Chondrocyte (in vitro differentiated cells): ENCODE data around the gene RMDN3. TPM values are rescaled to one million over a fixed set of nuclear protein-coding genes. Genes with fewer than 3 reads are reported as not detected.

Source experiments
- DNase-seq: peaks from one replicate; pipeline ENCODE4 v3.0.0; 2021; ENCODE audit warnings: mixed read lengths, low spot score
- H3K27ac Mint-ChIP-seq: one replicate; pipeline ENCODE4 v1.8.0; 2021; ENCODE audit warnings: mild to moderate bottlenecking, moderate library complexity, mixed read lengths; ENCODE audit not compliant: unreplicated experiment
- H3K27me3 Mint-ChIP-seq: 2 replicates; pipeline ENCODE4 v1.8.0; 2021; ENCODE audit warnings: low read depth, mixed read lengths
- H3K36me3 Mint-ChIP-seq: 2 replicates; pipeline ENCODE4 v1.8.0; 2021; ENCODE audit warnings: low read depth, mixed read lengths
- H3K4me1 Mint-ChIP-seq: 2 replicates; pipeline ENCODE4 v1.8.0; 2021; ENCODE audit warnings: low read depth, mild to moderate bottlenecking, mixed read lengths
- H3K4me3 Mint-ChIP-seq: one replicate; pipeline ENCODE4 v1.8.0; 2021; ENCODE audit warnings: mild to moderate bottlenecking, moderate library complexity, mixed read lengths; ENCODE audit not compliant: unreplicated experiment
- H3K9me3 Mint-ChIP-seq: 2 replicates; pipeline ENCODE4 v1.8.0; 2021; ENCODE audit warnings: low read depth, mixed read lengths
- total RNA-seq: library from RNA; stranded (reverse); gene quantifications from 3 replicates; pipeline ENCODE4 v1.2.1, GENCODE V29; 2021
- TF ChIP-seq, protein P1 (sequence below): fragments of 200-600 bp; sonication (generic); IDR thresholded peaks from 2 replicates; pipeline ENCODE4 v1.5.0; 2021; ENCODE audit warnings: antibody characterized with exemption, mild to moderate bottlenecking, moderate library complexity

Gene RMDN3
- total RNA-seq, 1 donor from 2014 or later = 30.1 TPM

DNA sequence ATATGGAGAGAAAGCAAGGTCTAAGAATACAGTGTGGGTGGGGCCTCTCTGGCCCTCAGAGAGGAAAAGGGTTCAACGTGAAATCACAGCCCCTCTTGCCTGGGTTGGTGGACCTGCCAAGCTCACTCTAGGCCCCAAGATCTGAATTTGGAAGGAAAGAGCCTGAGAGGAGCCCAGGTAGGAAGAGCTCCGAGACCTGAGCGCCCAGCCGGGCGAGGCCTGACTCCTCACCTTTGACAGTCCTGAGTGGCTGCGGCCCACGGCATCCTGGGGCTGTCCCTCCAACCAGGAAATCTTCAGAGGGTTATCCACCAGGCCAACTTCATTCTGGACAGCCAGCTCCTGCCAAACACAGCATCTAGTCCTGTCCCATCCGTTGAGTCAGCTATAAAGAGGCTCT, 18.4 kb upstream of the RMDN3 start:
- Mint-ChIP-seq H3K36me3 (peaks cover 17% of the 10 kb centered on the region), H3K4me3 (no peak overlapping the region), H3K9me3 (no peaks in the 10 kb centered on the region), H3K27ac (no peak overlapping the region), H3K4me1 (peaks cover 20% of the 10 kb centered on the region), H3K27me3 (no peaks in the 10 kb centered on the region)
- no peak for DNase-seq
- TF ChIP-seq, protein P1, sequence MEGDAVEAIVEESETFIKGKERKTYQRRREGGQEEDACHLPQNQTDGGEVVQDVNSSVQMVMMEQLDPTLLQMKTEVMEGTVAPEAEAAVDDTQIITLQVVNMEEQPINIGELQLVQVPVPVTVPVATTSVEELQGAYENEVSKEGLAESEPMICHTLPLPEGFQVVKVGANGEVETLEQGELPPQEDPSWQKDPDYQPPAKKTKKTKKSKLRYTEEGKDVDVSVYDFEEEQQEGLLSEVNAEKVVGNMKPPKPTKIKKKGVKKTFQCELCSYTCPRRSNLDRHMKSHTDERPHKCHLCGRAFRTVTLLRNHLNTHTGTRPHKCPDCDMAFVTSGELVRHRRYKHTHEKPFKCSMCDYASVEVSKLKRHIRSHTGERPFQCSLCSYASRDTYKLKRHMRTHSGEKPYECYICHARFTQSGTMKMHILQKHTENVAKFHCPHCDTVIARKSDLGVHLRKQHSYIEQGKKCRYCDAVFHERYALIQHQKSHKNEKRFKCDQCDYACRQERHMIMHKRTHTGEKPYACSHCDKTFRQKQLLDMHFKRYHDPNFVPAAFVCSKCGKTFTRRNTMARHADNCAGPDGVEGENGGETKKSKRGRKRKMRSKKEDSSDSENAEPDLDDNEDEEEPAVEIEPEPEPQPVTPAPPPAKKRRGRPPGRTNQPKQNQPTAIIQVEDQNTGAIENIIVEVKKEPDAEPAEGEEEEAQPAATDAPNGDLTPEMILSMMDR = no peak

DNA sequence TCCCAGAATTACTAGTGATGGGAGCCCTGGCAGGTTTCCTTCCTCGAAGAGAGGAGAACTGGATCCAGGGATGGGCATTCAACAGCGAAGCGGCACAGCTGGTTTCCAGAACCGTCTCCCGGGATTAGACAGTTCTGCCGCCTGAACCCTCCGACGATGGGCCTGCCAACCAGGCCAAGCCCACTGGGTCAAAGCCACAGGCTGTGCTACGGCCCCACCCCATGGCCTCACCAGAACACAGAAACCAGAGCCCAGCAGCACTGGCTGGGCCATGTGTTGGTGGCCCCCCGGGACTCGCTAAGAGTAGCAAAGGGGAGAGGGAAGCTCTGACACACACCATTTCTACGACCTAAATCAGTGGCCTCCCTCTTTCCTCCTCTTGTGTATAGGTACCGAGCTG, 17.0 kb upstream of the RMDN3 start:
- Mint-ChIP-seq H3K4me1 (peaks cover 19% of the 10 kb centered on the region), H3K27me3 (no peaks in the 10 kb centered on the region), H3K4me3 (no peak overlapping the region), H3K27ac (no peak overlapping the region), H3K36me3 (peaks cover 17% of the 10 kb centered on the region), H3K9me3 (no peaks in the 10 kb centered on the region)
- TF ChIP-seq, protein P1 = no peak
- no peak for DNase-seq

DNA sequence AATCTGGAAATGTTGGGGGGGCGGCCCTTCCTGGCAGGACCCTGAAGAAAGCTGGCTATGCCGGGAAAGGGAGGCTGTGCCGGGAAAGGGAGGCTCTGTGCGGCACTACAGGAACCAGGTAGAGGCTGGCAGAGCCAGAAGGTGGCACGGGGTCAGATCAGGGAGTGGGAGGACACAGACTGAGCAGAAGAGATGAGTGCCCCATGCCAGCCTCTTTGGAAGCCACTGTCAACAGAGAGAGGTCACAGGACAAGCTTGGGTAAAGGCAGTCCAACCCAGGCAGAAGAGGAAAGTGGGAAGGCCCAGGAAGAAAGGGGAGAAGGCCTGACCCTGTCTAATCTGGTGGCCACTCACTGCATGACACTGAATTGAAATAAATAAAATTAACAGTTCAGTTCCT, 16.2 kb upstream of the RMDN3 start:
- no peak overlapping the region for H3K4me3 Mint-ChIP-seq
- H3K36me3 Mint-ChIP-seq = peaks cover 12% of the 10 kb centered on the region
- DNase-seq = no peak
- TF ChIP-seq, protein P1 = no peak
- peaks cover 20% of the 10 kb centered on the region for H3K4me1 Mint-ChIP-seq
- H3K27ac Mint-ChIP-seq = no peak overlapping the region
- H3K27me3 Mint-ChIP-seq = no peaks in the 10 kb centered on the region
- no peaks in the 10 kb centered on the region for H3K9me3 Mint-ChIP-seq

DNA sequence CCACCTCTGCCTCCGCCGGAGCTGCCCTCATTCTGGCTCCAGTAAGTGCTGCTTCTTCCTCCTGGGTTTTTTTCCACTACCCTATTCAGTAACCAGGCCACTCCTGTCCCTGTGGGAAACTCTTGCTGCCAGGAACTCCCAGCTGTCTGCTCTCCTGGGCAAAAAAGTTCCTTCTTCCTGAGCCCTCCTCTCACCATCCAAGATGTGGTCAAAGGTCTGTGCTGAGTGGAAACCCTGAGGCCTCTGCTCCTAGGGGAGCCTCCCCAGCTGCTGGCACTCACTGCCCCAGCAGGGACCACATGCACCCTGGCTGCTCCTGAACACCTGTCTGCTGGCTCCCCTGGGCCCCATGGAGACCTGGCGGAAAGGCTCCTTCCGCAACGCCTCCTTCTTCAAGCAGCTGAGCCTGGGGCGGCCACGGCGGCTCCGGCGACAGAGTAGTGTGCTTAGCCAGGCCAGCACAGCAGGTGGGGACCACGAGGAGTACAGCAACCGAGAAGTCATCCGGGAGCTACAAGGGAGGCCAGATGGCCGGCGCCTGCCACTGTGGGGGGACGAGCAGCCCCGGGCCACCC, 15.2 kb upstream of the RMDN3 start:
- TF ChIP-seq, protein P1 = no peak
- H3K36me3 Mint-ChIP-seq = peaks cover 9% of the 10 kb centered on the region
- peak overlapping the region; percentile 57 for H3K27ac Mint-ChIP-seq
- H3K27me3 Mint-ChIP-seq = no peaks in the 10 kb centered on the region
- no peaks in the 10 kb centered on the region for H3K9me3 Mint-ChIP-seq
- DNase-seq = no peak
- no peak overlapping the region for H3K4me3 Mint-ChIP-seq
- H3K4me1 Mint-ChIP-seq = peaks cover 30% of the 10 kb centered on the region

DNA sequence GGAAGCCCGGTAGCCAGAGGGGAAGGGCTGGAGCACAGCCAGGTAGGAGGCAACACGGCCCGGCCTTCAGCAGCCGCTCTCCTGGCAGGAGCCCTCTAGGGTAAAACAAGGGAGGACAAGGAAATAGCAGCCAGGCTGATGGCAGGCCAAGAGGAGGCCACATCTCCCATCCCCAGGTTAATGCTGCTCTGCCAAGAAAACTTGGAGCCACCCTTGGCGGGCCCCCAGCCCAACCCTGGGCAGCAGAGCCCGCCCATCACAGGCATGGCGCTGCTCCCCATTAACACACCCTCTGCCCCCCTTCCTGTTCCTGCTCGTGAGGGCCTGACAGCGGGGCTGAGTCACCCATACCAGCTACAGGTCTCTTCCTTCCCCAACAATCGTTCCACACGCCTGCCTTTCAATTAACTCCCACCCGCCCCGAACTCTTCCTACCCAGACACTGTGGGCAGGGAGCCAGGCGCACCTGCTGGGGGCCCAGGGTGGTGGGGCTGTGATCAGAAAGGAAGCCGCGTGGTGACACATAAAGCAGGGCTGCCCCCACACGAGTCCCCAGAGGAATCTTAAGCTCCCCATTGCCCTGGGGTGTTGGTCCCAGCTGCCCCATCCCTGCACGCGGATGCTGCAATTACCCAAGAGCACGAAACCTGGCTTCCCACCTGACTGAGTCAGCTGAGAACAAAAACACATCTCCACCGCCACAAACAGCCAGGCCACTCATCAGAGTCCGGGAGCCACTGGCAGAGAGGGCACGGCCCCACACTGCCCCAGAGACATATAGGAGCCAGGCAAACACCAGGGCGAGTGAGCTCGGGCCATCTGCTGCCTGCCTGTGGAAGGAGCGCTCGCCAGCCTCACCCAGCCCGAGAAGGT, 14.5 kb upstream of the RMDN3 start, which contains the start of gene C15orf62:
Gene C15orf62 (plus strand): TSS at position 707 of the 873 bp plus-strand sequence. CDS start 516 bp downstream, outside the sequence.
- H3K27ac Mint-ChIP-seq = peak within 1 kb of the TSS; percentile 57
- H3K9me3 Mint-ChIP-seq = no peaks in the 10 kb centered on the region

More for the DNA sequence above, 14.5 kb upstream of the RMDN3 start, which contains the start of gene C15orf62:
- Mint-ChIP-seq H3K27me3 (no peaks in the 10 kb centered on the region), H3K4me3 (no peak within 1 kb of the TSS), H3K36me3 (peaks cover 6% of the 10 kb centered on the region), H3K4me1 (peaks cover 38% of the 10 kb centered on the region)
- DNase-seq = no peak
- TF ChIP-seq, protein P1 = no peak
